HL-60 (cell line): ENCODE data around the gene TDRD3.

Source experiments
- DNase-seq, 2 experiments: peaks; one replicate each; pipeline ENCODE4 v3.0.0-alpha.2; 2010 to 2020; ENCODE audit warnings: low read depth in 1 of 2, low spot score in 1 of 2
- H3K27ac ChIP-seq: fragments of 250-450 bp; sonication (Bioruptor Pico); replicated peaks from 2 replicates; pipeline ENCODE4 v1.5.1; 2020; ENCODE audit warnings: mild to moderate bottlenecking, moderate library complexity
- H3K27me3 ChIP-seq: fragments of 250-450 bp; sonication (Bioruptor Pico); 2 replicates; pipeline ENCODE4 v1.5.1; 2021; ENCODE audit warnings: mild to moderate bottlenecking, moderate library complexity; ENCODE audit not compliant: insufficient read depth, poor library complexity, severe bottlenecking
- H3K4me3 ChIP-seq: replicated peaks from 2 replicates; pipeline ENCODE4 v1.5.1; 2011; ENCODE audit warnings: mild to moderate bottlenecking, control low read depth, low read length; ENCODE audit not compliant: insufficient read depth
- GABPA ChIP-seq: IDR thresholded peaks from 2 replicates; pipeline ENCODE4 v1.6.1; 2012; ENCODE audit warnings: low read depth
- POLR2AphosphoS5 ChIP-seq: IDR thresholded peaks from 2 replicates; pipeline ENCODE4 v1.6.1; 2012; ENCODE audit warnings: low read depth
- SPI1 ChIP-seq: IDR thresholded peaks from 2 replicates; pipeline ENCODE4 v1.6.1; 2012; ENCODE audit warnings: low read depth, mild to moderate bottlenecking, borderline replicate concordance
- TF ChIP-seq, protein P1 (sequence below): IDR thresholded peaks from 2 replicates; pipeline ENCODE4 v1.6.1; 2012; ENCODE audit warnings: low read depth; ENCODE audit not compliant: insufficient replicate concordance
- TF ChIP-seq, protein P2 (sequence below): IDR thresholded peaks from one replicate; pipeline ENCODE4 v1.5.1; 2011; ENCODE audit warnings: low read length, control low read depth, inconsistent platforms; ENCODE audit not compliant: insufficient read depth

Gene TDRD3

DNA sequence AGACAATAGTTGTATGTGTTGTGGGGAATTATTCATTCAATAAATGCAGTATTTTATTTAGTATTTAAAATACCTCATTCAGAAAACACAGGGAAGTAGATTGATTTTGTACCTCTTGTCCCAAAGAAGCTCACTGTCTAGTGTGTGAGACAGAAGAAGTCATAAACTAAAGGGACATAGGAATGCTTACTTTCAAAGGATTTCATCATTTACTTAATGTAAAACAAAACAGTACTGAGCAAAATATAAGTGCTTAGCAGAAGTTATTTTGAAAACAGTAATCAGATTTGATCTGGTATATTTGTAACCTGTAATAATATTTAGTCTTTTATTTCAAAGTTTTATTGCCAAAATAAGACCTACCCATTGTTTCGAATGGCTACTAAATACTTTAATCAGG lies 117.9 kb downstream of the TDRD3 start:
- TF ChIP-seq, protein P1, sequence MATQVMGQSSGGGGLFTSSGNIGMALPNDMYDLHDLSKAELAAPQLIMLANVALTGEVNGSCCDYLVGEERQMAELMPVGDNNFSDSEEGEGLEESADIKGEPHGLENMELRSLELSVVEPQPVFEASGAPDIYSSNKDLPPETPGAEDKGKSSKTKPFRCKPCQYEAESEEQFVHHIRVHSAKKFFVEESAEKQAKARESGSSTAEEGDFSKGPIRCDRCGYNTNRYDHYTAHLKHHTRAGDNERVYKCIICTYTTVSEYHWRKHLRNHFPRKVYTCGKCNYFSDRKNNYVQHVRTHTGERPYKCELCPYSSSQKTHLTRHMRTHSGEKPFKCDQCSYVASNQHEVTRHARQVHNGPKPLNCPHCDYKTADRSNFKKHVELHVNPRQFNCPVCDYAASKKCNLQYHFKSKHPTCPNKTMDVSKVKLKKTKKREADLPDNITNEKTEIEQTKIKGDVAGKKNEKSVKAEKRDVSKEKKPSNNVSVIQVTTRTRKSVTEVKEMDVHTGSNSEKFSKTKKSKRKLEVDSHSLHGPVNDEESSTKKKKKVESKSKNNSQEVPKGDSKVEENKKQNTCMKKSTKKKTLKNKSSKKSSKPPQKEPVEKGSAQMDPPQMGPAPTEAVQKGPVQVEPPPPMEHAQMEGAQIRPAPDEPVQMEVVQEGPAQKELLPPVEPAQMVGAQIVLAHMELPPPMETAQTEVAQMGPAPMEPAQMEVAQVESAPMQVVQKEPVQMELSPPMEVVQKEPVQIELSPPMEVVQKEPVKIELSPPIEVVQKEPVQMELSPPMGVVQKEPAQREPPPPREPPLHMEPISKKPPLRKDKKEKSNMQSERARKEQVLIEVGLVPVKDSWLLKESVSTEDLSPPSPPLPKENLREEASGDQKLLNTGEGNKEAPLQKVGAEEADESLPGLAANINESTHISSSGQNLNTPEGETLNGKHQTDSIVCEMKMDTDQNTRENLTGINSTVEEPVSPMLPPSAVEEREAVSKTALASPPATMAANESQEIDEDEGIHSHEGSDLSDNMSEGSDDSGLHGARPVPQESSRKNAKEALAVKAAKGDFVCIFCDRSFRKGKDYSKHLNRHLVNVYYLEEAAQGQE, result no peak
- TF ChIP-seq SPI1 (no peak), POLR2AphosphoS5 (no peak), GABPA (no peak)
- TF ChIP-seq, protein P2, sequence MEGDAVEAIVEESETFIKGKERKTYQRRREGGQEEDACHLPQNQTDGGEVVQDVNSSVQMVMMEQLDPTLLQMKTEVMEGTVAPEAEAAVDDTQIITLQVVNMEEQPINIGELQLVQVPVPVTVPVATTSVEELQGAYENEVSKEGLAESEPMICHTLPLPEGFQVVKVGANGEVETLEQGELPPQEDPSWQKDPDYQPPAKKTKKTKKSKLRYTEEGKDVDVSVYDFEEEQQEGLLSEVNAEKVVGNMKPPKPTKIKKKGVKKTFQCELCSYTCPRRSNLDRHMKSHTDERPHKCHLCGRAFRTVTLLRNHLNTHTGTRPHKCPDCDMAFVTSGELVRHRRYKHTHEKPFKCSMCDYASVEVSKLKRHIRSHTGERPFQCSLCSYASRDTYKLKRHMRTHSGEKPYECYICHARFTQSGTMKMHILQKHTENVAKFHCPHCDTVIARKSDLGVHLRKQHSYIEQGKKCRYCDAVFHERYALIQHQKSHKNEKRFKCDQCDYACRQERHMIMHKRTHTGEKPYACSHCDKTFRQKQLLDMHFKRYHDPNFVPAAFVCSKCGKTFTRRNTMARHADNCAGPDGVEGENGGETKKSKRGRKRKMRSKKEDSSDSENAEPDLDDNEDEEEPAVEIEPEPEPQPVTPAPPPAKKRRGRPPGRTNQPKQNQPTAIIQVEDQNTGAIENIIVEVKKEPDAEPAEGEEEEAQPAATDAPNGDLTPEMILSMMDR, result no peak
- H3K27me3 ChIP-seq, result no peaks in the 10 kb centered on the region
- H3K27ac ChIP-seq, result no peak overlapping the region
- DNase-seq, result no peak
- H3K4me3 ChIP-seq, result no peak overlapping the region

DNA sequence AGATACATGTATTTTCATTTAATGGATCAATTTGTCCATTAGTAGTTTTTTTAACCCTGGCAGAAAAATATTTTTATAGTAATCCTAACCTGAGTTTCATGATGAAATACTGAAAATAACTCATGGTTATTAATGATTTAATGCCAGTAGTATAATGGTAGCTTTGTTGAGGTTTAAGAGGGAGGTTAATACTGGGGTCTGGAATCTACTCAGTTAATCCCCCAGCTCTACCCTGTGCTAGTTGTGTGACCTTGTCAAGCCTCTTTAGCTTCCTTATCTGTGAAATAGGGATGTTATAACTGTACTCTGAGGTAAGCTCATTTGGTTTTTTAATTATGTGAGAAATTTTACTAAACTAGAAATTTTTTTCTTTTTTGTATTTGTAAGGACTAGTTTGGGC lies 122.5 kb downstream of the TDRD3 start:
- H3K27me3 ChIP-seq, result no peaks in the 10 kb centered on the region
- no peak overlapping the region for H3K27ac ChIP-seq
- TF ChIP-seq POLR2AphosphoS5, result no peak
- TF ChIP-seq SPI1, result no peak
- TF ChIP-seq, protein P2, result no peak
- no peak for TF ChIP-seq GABPA
- TF ChIP-seq, protein P1, result no peak

DNA sequence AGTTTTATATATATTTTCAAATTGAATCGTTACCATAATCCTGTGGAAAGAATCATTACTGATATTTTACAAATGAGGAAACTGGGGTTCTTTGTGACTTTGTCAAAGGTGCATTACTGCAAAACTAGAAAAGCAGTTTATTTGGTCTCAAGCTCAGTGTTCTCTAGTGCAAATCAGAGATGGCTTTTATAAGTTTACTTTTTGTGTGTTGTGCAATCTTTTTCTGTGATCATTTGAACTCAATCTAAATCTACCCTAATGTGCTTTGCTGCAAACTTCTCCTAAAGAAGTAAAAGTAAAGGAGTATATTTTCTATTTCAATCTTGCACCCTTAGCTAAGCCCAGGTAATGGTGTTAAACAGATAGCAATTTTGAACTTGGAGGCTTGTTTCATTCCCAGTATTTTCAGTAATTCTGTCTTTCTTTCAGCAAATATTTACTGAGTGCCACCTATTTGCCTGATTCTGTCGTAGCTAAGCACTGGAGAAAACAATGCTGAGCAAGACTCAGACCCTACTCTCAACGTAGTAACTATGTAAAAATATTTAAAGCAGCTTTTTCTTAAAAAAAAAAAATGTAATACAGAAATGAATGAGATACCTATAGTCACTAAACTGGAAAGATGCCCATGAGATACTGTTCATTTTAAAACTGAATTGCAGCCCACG lies 124.0 kb downstream of the TDRD3 start:
- Histone ChIP-seq H3K27me3 (no peaks in the 10 kb centered on the region), H3K27ac (no peak overlapping the region), H3K4me3 (no peak overlapping the region)
- no peak for DNase-seq
- TF ChIP-seq SPI1 (no peak), POLR2AphosphoS5 (no peak), GABPA (no peak)
- TF ChIP-seq, protein P1, result no peak
- TF ChIP-seq, protein P2, result no peak

More for the DNA sequence above, 122.5 kb downstream of the TDRD3 start:
- H3K4me3 ChIP-seq, result no peak overlapping the region
- no peak for DNase-seq
